ENCODE results near the gene CREG1. TPM values are rescaled to one million over a fixed set of nuclear protein-coding genes. Genes with fewer than 3 reads are reported as not detected.
"Not testable (repeated sequence)": the region's sequence is repeated elsewhere in the genome, so short reads cannot be mapped to it uniquely, and the experiment has no call there.

CREG1 gene
- total and polyA plus RNA-seq, 10 donors = 40.8 to 364 (median 184) TPM

GRCh38 chr1:167561753-167562152 is 8.2 kb upstream of the CREG1 start:
- Histone ChIP-seq H3K4me3 (no peak overlapping the region), H3K9me3 (no peaks in the 10 kb centered on the region), H3K36me3 (no peaks in the 10 kb centered on the region), H3K27me3 (replicated peaks in 1 of 7) (no peaks in the 10 kb centered on the region), H3K4me1 (peaks cover 0 to 31% (median 8%) of the 10 kb centered on the region in 6 donors), H3K27ac (no peak overlapping the region)
- WGBS, 5 donors = 90 to 98% (median 92%) methylated on average over 6 of the region's 6 CpGs
- no peak for DNase-seq
- intact Hi-C loops (cut with DNase I; ENCODE audit: low total_unique reads) = no loop called here
- no peak for TF ChIP-seq POLR2AphosphoS5 (IDR thresholded peaks at IDR 0.05)
- no peak for TF ChIP-seq CTCF (IDR thresholded peaks at IDR 0.05 in 8 of 11, conservative IDR thresholded peaks at IDR 0.05 in 3 of 11)
- TF ChIP-seq POLR2A (IDR thresholded peaks at IDR 0.05) = no peak

- WGBS, 5 donors = 13 to 18% (median 14%) methylated on average over 5 of the region's 5 CpGs
- Histone ChIP-seq H3K4me3 (no peak overlapping the region), H3K4me1 (peaks cover 7 to 49% (median 37%) of the 10 kb centered on the region in 6 donors), H3K27me3 (replicated peaks in 1 of 7) (no peaks in the 10 kb centered on the region), H3K27ac (no peak overlapping the region), H3K9me3 (no peaks in the 10 kb centered on the region), H3K36me3 (no peaks in the 10 kb centered on the region)
- intact Hi-C loops (cut with DNase I; ENCODE audit: low total_unique reads) = no loop called here
- DNase-seq = peak; percentile 84
- TF ChIP-seq POLR2AphosphoS5 (IDR thresholded peaks at IDR 0.05) (no peak), CTCF (IDR thresholded peaks at IDR 0.05 in 8 of 11, conservative IDR thresholded peaks at IDR 0.05 in 3 of 11) (peak; percentile 71 to 92 (median 86))
Observed at GRCh38 chr1:167555971-167556714, 2.6 kb upstream of the CREG1 start.

GRCh38 chr1:167555072-167555471 is 1.5 kb upstream of the CREG1 start:
- H3K27me3 ChIP-seq (replicated peaks in 1 of 7); H3K36me3 ChIP-seq; H3K9me3 ChIP-seq; H3K27ac ChIP-seq; intact Hi-C loops (cut with DNase I; ENCODE audit: low total_unique reads); H3K4me3 ChIP-seq; DNase-seq: not testable (repeated sequence)
- 90 to 100% (median 97%) methylated on average over 1 of the region's 1 CpG for WGBS, 5 donors
- peaks cover 7 to 59% (median 41%) of the 10 kb centered on the region in 6 donors for H3K4me1 ChIP-seq

- peak overlapping the region in 7 of 8 donors; percentile 86 to 94 (median 90) for H3K27ac ChIP-seq
- intact Hi-C loops (cut with DNase I; ENCODE audit: low total_unique reads) = no loop called here
- no peaks in the 10 kb centered on the region for H3K9me3 ChIP-seq
- H3K36me3 ChIP-seq = no peaks in the 10 kb centered on the region
- 10 to 15% (median 12%) methylated on average over 15 of the region's 15 CpGs for WGBS, 5 donors
- peak overlapping the region; percentile 56 to 95 (median 86) for H3K4me3 ChIP-seq
- TF ChIP-seq POLR2AphosphoS5 (IDR thresholded peaks at IDR 0.05) (no peak), CTCF (IDR thresholded peaks at IDR 0.05 in 8 of 11, conservative IDR thresholded peaks at IDR 0.05 in 3 of 11) (no peak), POLR2A (IDR thresholded peaks at IDR 0.05) (no peak)
- H3K27me3 ChIP-seq (replicated peaks in 1 of 7) = no peaks in the 10 kb centered on the region
- H3K4me1 ChIP-seq = peaks cover 7 to 68% (median 46%) of the 10 kb centered on the region in 6 donors
- no peak for DNase-seq
Observed at GRCh38 chr1:167554028-167554779, 642 bp upstream of the CREG1 start.
